GM21367 (cell line): ENCODE results near the gene PLK5.
"Not testable (repeated sequence)": the region's sequence is repeated elsewhere in the genome, so short reads cannot be mapped to it uniquely, and the experiment has no call there.

Experiments
- ATAC-seq: cut with Tn5 transposase; IDR thresholded peaks from one replicate; pipeline ENCODE4 v1.9.1; 2021; ENCODE audit not compliant: unreplicated experiment

The PLK5 gene

DNA sequence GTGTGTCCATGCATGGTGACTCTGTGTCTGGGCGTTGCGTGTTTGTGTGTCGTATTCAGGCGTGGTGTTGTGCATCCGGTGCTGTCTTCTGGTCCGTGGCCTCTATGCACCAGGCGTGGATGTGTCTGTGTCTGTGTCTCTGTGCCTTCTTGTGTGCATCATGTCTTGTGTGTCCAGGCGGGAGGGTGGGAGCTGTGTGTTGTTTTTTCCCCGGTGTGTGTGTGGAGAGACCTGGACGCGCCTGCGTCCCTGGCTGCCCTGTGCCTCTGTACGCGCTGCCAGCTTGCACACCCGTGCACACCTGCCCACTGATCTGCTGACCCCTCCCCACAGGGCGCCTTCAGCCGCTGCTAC is 1.1 kb downstream of the PLK5 start:
- no peak for ATAC-seq

DNA sequence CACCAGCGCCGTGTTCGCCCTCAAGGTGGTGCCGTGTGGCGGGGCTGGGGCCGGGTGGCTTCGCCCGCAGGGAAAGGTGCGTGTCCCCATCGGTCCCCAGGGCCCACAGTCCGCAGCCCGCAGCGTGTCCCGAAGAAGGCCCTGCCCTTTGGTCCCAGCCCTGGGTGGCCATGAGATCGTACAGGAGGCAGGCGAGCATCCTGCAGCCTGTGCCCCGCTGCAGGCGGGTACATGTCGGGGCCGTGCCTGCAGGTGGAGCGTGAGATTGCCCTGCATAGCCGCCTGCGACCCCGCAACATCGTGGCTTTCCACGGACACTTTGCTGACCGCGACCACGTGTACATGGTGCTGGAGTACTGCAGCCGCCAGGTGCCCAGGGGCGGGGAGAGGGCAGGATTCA is 1.5 kb downstream of the PLK5 start:
- ATAC-seq: no peak

DNA sequence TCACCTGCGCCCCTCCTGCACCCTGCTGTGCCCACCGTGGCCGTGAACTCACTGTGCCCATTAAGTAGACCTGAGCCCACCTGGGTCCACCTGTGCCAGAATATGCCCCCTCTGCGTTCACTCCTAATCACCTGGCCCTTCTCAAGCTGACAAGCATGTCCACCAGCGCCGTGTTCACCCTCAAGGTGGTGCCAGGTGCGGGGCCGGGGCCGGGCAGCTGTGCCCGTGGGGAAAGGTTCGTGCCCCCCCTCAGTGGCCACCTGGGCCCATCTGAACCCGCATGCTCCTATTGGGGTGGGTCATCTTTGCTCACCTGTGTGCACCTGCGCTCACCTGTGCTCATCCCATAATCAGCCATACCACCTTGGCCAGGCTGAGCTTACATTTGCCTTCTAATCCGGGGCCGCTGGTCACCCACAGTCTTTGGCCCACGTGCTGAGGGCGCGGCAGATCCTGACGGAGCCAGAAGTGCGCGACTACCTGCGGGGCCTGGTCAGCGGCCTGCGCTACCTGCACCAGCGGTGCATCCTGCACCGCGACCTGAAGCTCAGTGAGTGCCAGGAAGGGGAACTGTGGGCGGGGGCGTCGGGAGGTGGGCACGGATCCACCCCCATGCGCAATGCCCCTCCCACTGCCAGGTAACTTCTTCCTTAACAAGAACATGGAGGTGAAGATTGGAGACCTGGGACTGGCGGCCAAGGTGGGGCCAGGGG is 2.3 kb downstream of the PLK5 start:
- ATAC-seq: no peak

DNA sequence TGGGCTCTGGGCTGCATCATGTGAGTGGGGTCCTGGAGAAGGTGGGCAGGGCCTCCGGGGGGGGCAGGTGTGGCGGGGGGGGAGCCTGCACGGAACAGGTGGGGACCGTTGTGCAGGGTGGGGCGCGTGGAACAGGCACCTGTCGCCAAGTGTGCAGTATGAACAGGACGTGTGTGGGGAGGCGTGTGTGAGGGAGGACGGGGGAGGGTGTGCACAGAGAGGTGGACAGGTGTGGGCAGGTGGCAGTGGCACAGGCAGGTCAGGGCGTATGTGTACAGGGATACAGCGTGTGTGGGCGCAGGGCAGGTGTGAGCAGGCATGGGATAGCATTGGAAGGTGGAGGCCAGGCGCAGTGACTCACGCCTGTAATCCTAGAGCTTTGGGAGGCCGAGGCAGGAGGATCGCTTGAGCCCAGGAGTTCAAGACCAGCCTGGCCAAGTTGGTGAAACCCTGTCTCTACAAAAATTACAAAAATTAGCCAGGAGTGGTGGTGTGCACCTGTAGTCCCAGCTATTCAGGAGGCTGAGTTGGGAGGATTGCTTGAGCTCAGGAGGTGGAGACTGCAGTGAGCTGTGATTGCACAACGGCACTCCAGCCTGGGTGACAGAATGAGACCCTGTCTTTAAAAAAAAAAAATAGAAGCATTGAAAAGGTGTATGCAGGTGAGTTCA is 3.2 kb downstream of the PLK5 start:
- ATAC-seq: no peak

DNA sequence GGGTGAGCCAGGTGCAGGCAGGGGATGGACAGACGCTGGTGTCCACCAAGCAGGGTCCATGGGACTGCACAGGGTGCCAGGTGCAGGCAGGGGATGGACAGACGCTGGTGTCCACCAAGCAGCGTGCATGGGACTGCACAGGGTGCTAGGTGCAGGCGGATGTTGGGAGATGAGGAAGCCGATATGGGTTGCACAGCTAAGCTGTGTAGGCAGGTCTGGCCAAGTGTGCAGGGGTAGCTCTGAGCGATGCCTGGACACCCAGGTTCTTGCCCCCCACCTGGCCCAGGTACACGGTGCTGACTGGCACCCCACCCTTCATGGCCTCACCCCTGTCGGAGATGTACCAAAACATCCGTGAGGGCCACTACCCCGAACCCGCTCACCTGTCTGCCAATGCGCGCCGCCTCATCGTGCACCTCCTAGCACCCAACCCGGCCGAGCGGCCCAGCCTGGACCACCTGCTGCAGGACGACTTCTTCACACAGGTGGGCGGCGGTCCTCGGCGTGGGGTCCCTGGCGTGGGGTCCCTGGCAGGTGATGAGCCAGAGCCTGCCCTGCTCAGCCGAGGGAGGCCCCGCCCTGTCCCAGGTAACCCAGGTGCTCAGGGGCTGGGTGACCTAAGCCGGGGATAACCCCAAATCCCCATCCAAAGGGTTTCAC is 3.9 kb downstream of the PLK5 start:
- ATAC-seq: no peak

DNA sequence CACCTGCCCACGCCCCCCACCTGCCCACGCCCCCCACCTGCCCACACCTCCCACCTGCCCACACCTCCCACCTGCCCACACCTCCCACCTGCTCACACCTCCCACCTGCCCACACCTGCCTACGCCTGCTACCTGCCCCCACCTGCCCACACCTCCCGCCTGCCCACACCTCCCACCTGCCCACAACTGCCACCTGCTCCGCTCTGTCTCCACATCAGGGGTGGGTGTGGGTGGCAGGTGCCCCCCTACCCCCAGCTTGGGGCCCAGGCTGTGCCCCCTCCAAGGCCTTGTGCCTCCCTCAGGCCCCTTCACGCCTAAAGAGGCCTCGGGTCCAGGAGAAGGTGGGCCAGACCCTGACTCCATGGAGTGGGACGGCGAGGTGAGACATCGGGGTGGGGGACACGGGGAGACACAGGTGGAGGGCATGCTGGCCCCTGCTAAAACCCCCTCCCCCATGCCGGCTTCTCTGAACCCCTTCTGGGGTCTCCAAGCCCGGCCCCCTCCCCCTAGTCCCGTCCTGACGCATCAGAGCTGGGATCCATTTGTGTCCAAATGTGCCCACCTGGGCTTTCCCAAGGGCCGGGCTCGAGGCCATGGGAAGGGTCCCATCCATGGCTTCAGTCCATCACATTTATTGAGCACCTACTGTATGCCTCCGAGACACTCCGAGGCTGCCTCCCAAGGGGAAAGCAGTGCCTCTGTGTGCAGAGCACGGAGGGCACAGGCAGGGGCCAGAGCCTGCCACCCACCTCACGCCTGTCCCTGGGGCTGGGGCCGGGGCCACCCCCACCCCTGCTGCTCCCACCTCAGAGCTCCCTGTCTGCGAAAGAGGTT is 4.9 kb downstream of the PLK5 start:
- no peak for ATAC-seq

DNA sequence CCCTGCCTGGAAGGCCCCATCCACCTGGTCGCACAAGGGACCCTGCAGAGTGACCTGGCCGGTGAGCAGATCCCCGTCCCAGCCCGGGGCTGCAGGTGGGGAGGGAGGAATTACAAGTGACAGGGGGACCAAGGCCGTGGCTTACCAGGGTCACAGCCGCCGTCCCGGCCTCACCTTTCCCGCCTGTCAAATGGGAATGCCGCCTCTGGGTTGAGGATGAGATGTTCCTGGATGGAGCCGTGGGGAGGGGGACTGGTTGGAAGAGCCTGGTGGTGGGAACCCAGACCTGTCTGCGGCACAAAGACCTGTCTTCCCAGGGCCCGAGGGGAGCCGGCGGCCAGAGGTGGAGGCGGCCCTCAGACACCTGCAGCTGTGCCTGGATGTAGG is 5.5 kb downstream of the PLK5 start:
- ATAC-seq: no peak

DNA sequence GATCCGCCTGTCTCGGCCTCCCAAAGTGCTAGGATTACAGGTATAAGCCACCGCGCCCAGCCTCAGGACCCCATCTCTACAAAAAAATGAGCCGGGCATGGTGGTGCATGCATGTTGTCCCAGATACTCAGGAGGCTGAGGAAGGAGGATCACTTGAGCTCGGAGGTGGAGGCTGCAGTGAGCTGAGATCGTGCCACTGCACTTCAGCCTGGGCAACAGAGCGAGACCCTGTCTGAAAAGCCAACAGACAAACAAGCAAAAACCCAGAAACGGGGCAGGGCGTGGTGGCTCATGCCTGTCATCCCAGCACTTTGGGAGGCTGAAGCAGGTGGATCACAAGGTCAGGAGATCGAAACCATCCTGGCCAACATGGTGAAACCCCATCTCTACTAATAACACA is 7.0 kb downstream of the PLK5 start:
- not testable (repeated sequence) for ATAC-seq

DNA sequence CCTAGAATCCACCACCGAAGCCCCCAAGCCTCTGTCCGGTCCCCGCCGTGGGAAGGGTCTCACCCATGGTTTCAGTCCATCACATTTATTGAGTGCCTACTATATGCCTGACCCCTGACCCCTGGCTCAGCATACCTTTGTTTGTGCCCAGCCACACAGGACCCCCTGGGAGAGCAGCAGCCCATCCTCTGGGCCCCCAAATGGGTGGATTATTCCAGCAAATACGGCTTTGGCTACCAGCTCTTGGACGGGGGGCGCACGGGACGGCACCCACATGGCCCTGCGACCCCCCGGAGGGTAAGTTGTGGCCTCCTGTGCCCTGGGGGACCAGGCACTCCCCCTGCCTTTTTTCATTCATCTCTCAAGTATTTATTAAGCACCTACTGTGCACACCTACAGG is 7.7 kb downstream of the PLK5 start:
- ATAC-seq: no peak

DNA sequence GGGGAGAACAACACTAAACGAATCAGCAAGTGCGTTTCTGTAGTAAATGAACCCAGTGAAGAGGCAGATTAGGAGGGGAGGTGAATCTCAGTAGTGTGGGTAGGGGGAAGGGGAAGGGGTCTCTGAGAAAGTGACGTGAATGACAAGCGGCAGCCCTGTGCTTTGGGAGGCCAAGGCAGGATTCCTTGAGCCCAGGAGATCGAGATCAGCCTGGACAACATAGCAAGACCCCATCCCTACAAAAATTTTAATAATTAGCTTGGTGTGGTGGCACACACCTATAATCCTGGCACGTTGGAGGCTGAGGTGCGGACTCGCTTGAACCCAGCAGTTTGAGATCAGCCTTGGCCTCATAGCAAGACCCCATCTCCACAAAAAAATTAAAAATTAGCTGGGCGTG is 8.1 kb downstream of the PLK5 start:
- no peak for ATAC-seq

DNA sequence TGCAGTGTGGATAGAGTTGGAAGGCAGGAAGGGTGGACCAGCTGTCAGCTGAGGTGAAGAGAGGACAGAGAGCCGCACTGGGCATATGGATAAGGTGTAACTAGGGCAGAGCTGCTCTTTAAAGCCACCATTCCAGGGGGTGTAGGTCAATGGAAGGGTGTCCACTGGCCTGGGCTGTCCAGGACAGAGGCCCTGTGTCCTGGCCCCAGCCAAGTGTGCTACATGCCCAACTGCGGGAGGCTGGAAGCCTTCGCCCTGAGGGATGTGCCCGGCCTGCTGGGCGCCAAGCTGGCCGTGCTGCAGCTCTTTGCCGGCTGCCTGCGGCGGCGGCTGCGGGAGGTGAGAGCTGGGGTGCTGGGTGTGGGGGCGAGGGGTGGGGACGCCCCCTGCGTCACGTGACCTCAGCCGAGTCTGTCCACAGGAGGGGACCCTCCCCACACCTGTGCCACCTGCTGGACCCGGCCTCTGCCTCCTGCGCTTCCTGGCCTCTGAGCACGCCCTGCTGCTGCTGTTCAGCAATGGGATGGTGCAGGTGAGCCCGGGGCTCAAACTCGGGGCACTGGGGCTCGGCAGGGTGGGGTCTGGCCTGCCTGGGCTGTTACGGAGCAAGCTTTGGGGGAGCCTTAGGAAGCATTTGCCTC is 9.8 kb downstream of the PLK5 start:
- no peak for ATAC-seq

DNA sequence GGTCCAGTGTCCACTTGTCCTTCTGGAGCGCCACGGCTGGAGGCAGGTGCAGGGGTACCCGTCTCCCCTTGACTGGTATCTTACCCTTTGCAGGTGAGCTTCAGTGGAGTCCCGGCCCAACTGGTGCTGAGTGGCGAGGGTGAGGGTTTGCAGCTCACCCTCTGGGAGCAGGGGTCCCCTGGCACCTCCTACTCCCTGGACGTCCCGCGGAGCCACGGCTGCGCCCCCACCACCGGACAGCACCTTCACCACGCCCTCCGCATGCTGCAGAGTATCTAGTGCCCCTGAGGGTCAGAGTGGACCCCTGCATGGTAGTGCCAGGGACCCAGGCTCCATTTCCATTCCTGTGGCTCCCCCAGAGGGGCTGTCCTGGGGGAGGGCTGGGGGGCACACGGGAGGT is 11.1 kb downstream of the PLK5 start:
- no peak for ATAC-seq

DNA sequence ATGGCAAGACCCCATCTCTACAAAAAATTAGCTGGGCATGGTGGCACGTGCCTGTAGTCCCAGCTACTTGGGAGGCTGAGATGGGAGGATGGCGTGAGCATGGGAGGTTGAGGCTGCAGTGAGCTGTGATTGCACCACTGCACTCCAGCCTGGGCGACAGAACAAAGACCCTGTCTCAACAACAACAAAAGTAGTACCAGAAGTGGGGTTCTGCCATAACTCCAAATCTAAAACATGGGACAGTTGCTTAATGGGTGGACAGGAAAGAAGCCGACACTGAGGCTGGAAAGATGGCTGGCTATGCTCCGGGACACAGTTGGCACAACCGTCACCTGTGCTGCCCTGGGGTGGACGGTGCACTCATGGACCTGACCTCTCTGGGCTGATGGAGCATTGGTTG is 11.8 kb downstream of the PLK5 start:
- ATAC-seq: not testable (repeated sequence)

DNA sequence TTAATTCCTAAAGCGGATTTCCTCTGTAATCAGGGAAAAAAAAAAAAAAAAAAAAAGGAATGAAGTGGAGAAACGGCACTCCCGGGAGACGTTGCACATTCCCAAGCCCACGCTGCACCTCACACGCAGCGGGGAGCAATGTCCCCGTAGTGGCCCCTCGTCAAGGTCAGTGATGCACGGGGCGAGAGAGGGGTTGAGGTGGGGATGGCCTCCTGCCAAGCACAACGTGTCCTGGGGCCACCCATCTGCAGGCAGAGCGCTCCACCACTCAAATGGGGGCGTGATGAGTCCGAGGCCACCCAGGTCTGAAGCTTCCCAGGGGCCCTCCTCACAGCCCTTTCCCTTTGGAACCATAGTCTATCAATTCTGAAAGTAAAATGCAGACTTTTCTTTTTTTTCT is 15.1 kb downstream of the PLK5 start:
- no peak for ATAC-seq

DNA sequence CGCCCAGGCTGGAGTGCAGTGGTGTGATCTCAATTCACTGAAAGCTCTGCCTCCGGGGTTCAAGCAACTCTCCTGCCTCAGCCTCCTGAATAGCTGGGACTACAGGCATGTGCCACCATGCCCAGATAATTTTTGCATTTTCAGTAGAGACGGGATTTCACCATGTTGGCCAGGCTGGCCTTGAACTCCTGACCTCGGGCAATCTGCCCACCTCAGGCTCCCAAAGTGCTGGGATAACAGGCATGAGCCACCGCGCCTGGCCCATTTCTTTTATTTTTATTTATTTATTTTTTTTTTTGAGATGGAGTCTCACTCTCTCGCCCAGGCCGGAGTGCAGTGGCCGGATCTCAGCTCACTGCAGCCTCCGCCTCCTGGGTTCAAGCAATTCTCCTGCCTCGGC is 15.9 kb downstream of the PLK5 start:
- ATAC-seq: not testable (repeated sequence)

DNA sequence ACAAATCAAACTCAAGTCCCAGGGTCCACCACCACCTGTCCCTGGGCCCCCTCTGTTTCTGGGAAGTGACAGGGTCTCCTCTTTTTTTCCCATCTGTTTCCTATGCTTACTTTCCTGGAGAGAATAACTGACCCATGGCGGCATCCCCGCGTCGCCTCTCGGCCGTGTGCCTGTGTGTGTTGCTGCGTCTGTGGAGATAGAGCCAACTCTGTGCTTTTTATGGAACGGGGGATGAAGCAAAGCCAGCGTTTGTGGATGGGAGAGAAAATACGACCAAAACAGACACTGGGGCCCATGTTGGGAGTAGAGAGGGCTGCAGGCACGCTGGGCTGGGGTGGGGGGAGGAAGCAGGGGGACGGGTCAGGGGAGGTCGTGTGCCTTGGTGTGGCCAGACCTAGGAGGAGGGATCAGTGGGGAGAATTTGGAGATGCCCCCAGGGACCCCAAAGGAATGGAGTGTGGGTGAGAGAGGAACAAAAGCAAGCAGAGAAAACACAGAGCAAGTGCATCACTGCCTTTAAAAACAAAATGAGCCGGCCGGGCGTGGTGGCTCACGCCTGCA is 16.6 kb downstream of the PLK5 start:
- no peak for ATAC-seq

DNA sequence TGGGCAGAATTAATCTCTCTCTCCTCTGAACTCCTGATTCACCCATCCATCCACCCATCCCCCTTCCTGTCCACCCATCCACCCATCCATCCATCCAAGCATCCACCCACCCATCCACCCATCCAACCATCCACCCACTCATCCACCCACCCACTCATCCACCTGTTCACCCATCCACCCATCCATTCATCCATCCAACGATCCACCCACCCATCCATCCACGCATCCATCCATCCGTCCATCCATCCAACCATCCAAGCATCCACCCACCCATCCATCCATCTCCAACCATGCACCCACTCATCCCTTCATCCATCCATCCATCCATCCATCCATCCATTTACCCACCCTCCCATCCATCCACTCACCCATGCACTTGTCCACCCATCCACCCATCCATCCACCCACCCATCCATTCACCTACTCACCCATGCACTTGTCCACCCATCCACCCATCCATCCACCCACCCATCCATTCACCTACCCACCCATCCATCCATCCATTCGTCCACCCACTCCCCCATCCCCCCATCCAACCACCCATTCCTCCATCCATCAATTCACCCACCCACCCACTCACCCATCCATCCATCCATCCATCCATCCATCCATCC is 25.6 kb downstream of the PLK5 start:
- no peak for ATAC-seq

DNA sequence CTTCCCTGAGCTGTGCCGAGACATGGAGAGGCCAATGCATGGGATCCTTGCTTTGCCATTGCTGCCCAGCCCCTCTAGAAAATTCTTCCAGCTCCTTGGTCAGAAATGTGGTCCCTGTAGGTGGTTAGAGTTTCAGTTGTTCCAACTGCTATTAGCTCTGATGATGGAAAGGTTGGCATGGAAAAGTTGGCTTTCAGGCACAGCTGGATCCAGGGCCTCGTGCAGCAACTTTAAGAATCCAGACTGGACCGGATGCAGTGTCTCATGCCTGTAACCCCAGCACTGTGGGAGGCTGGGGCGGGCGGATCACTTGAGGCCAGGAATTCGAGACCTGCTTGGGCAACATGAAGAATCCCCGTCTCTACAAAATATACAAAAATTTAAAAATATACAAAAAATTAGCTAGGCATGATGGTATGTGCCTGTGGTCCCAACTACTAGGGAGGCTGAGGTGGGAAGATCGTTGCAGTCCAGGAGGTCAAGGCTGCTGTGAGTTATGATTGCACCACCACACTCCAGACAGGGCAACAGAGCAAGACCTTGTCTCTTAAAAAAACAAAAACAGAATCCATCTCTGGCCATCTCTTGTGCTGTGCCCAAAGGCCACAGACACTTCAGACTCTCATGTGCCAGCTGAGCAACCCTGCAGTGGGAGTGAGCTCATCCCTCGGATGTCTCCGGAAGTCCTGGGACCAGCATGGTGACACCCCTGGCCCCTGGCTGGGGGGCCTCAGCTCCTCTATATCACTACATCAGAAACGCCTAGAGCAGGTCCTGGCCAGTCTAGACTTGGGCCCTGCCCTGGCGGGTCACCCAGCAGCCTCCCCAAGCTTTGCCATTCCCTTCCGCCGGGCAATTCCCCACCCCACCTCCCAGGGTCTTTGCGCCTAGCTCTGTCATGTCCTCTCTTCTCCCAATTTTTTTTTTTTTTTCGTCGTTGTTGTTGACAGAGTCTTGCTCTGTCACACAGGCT is 27.5 kb downstream of the PLK5 start:
- no peak for ATAC-seq

DNA sequence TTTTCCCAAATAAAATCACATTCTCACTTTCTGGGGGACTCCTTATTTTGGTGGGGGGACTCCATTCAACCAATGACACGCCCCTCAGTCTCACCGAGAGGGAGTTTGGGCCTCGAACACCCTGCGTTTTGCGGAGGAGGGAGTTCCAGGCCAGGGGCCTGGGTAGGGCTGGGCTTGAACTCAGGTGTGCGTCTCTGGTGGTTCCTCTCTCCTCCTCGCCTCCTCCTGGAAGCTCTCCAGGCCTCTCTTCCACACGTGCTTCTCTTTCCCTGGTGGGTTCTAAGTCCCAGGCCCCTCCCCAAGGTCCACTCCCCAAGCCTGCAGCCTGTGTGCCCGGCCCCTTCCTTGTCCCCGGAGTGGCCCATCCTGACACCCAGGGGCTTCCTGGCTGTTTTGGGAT is 29.5 kb downstream of the PLK5 start:
- ATAC-seq: no peak
